ENCODE data around the gene NOXA1.

DNA sequence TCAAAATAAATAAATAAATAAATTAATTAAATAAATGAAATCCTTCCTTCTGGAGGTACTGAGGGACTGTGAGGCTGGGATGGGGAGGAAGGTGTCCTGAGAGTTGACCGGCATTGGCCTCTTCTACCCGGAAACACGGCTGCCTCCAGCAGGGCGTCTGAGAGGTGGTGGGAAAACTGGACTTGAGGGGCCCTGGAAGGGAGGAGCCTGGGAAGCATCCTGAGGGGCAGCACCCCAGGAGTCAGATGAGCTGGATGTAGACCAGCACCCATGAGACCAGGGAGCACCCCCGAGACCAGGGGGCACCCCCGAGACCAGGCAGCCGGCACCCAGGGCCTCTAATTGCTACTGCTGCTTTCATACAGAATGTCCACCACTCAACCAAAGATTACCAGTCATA, 44.7 kb downstream of the NOXA1 start:
- TF ChIP-seq, protein P1, sequence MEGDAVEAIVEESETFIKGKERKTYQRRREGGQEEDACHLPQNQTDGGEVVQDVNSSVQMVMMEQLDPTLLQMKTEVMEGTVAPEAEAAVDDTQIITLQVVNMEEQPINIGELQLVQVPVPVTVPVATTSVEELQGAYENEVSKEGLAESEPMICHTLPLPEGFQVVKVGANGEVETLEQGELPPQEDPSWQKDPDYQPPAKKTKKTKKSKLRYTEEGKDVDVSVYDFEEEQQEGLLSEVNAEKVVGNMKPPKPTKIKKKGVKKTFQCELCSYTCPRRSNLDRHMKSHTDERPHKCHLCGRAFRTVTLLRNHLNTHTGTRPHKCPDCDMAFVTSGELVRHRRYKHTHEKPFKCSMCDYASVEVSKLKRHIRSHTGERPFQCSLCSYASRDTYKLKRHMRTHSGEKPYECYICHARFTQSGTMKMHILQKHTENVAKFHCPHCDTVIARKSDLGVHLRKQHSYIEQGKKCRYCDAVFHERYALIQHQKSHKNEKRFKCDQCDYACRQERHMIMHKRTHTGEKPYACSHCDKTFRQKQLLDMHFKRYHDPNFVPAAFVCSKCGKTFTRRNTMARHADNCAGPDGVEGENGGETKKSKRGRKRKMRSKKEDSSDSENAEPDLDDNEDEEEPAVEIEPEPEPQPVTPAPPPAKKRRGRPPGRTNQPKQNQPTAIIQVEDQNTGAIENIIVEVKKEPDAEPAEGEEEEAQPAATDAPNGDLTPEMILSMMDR (IDR thresholded peaks at IDR 0.05) = no peak
- TF ChIP-seq EP300 (IDR thresholded peaks at IDR 0.05) = no peak
- no peak for TF ChIP-seq POLR2AphosphoS5 (IDR thresholded peaks at IDR 0.05)
- TF ChIP-seq POLR2A (IDR thresholded peaks at IDR 0.05) = no peak

All from suprapubic skin (tissue), 4 donors.